GM19025 (cell line): Measurements from ENCODE around the gene HEATR9.
"Not testable (repeated sequence)": the region's sequence is repeated elsewhere in the genome, so short reads cannot be mapped to it uniquely, and the experiment has no call there.

Experiments
- ATAC-seq: cut with Tn5 transposase; IDR thresholded peaks from one replicate; pipeline ENCODE4 v1.9.1; 2021; ENCODE audit warnings: mild to moderate bottlenecking, low read depth, moderate library complexity; ENCODE audit not compliant: unreplicated experiment

The HEATR9 gene, protein sequence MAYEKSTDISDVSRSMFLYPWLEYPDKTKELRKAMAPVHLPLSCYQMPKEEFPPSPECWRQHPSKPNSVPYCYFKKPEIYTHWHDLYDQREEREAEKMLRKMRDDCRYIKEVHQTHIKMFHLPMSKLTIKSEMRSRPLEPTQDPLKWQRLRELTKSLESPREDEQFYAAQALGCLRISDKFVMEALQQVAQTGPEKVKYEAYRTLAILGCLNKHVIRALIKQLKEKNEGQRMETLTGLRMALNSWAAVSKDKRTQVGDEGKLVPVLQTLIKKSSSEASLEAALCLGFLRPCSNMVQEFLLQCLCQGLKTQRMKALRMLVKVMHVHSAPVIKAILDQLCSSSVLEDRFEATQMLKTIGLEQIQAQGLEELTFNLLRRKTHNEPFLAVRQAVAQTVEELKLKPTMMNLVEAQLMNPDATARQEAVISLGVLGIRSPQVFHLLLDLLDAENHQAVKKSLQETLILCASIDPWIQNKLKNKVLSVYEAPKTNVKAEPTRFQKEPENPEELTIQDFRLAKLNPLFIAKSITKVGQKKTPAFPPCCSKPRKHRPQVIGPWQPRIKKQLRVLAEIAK

DNA sequence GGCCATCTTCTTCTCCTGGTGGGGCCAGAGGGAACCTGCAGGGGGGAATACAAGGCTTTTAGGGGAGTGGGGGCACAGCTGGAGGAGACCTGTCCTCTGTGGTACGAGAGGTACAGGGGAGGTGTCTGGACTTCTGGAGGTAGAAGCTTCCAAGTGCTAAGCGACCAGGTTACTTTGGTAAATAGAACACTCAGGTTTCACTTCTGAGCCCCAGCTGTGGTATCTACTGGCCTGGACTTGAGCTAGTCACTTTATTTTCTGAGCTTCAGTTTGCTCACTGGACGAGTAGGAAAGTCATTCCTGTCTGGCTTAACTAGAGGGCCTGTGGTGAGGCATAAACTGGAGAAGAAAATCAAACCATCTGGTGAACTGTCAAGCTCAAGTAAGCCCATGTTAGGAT is at the start of gene HEATR9:
Gene HEATR9 (minus strand): TSS at position 155 of the 400 bp plus-strand sequence. CDS start 149 bp downstream, at position 6.
- no peak for ATAC-seq

DNA sequence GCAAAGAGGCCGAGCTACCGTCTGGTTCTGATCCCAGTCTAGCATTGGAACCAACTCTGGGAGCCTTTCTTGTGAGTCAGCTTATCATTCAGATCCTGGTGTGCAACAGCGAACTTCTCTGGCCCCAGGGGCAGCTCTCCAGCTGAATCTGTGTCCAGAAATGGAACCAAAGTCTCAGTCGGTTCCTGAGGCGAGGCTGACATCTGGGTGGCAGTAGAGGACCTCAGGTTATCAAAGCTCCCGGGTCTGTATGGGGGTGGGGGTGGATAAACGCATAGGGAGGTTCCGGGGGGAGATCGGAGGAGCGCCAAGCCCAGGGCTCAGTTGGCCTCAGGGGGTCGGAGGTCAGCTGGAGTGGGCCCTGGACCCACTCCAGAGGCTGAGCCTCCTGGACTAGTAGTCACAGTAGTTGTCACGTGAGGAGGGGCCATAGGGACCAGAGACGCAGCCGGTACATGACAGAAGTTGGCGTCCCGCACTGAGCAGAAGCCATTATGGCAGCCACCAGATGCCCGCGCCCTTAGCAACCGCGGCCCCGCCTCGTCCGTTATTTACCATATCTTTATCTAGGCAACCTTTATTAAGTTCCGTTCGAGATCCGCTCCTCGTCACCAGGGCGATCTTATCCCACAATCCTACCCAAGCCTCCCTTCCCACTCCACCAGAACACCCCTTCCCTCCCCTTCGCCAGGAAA is 49.0 kb upstream of the HEATR9 start:
- ATAC-seq: no peak

DNA sequence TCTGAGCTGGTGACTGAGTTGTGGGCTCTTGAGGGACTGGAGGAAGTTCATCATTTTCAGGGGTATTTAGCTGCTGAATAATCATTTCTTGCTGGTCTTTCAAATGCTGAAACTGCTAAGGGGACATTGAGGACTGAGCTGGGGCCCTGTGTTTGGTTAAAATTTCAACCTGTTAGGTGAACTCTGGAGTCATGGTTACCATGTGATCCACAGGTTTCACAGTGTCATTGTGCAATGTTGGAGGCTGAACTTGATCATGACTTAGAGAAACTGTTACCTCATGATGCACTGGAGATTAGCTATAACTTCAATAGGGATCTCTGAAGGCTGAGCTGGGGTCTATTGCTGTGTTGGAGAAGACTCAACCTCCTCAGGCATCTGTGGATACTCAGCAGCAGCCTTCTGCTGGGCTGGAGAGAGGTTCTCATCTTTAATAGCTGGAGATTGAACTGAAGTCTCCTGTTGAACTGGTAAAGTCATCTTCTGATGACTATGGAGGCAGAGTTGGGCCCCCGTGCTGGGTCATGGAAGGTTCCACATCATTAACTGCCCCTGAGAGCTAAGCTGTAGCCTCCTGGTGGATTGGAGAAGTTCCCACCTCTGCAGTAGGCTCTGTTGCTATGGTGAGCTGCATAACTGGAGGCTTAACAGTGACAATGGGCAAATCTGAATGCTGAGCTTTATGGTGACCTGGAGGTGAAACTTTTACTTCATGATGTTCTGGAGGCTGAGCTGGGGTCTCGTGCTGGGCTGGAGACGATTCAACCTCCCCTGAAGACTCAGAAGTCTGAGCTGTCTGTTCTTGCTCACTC is 46.7 kb upstream of the HEATR9 start:
- no peak for ATAC-seq

DNA sequence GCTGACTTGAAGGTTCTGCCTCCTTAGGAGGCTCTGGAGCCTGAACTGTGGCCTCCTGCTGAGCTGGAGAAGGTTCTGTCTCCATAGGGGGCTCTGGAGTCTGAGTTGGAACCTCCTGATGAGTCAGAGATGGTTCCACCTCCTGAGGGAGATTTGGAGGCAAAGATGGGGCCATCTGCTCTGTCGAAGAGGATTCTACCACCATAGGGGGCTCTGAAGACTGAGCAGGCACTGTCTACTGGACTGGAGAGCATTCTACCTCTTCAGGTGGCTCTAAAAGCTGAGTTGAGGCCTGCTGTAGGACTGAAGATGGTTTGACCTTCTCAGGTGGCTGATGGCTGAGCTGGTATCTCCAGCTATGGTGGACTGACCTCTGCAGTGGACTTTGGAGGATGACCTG is 45.7 kb upstream of the HEATR9 start:
- ATAC-seq: no peak

DNA sequence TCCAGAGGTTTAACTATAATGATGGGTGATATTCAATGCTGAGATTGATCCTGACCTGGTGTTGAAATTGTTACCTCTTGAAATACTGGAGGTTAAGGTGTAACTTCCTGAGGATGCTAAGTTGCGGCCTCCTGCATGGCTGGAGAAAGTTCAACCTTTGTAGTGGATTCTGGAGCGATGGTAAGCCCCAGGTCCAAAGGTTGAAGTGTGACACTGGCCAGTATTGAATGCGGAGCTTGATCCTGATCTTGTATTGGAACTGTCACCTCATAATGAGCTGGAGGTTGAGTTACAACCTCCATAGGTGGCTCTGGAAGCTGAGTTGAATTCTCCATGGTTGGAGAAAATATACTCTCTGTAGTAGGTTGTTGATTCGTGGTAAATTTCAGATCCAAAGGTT is 44.9 kb upstream of the HEATR9 start:
- no peak for ATAC-seq

DNA sequence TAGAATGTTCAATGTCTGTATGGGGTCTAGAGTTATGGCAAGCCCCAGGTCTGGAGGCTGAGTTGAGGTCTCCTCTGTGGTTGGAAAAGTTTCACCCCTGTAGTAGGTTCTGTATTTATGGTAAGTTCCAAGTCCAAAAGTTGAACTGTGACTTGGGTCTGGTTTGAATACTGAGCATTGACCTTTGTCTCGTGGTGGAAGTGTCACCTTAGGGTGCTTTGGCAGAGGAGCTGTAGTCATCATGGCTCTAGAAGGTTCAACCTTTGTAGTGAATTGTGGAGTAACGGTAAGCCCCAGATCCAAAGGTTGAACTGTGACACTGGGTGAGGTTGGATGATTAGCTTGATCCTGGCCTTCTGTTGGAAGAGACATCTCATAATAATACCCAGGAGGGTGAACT is 44.3 kb upstream of the HEATR9 start:
- ATAC-seq: no peak

DNA sequence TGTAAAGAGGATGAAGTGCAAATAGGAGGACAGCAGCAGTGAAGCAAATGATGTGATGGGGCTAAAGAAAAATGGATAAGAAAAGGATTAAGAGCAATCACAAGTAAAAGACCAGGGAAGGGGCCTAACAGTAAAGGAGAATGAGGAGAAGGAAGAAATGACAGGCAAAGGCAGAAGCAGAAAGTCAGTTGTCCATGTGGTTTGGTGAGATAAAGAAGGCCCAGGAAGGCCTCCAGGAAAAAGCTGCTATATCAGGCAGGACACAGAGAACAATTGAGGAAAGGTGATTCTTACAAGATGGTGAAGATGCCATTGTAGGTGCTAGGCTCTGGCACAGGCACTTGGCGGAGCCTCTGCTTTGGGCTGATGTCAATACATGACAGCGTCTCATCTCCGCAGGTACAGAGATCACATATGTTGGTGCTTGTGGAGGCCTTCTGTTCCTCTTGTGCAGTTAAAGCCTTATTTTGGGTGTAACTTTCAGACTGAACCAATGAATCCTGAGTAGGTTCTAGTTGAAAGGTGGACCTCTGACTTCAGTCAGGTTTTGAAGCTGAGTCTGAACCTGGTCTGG is 43.7 kb upstream of the HEATR9 start:
- no peak for ATAC-seq

DNA sequence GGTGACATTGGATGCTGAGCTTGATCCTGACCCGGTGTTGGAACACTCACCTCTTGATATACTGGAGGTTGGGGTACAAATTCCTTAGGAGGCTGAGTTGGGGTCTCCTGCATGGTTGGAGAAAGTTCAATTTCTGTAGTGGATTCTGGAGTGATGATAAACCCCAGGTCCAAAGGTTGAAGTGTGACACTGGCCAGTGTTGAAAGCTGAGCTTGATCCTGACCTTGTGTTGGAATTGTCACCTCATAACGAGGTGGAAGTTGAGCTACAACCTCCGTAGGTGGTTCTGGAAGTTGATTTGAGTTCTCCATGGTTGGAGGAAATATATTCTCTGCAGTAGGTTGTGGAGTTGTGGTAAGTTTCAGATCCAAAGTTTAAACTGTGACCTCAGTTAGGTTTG is 40.7 kb upstream of the HEATR9 start:
- no peak for ATAC-seq

DNA sequence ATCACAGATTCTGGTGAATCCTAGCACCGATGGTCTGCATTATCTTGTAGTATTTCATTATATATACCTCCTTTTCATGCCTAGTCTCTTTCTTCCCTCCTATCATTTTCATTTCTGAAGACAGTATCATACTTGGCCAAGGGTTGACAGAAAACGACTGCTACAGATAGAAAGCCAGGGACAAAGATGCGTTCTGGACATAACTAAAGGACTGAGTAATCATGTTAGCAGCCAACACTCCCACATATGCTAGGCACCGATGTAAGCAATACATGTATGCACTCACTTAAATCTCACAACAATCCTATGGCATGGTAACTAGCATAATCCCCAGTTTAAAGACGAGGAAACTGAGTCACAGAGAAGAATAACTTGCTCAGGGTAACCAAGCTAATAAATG is 39.0 kb upstream of the HEATR9 start:
- ATAC-seq: no peak

DNA sequence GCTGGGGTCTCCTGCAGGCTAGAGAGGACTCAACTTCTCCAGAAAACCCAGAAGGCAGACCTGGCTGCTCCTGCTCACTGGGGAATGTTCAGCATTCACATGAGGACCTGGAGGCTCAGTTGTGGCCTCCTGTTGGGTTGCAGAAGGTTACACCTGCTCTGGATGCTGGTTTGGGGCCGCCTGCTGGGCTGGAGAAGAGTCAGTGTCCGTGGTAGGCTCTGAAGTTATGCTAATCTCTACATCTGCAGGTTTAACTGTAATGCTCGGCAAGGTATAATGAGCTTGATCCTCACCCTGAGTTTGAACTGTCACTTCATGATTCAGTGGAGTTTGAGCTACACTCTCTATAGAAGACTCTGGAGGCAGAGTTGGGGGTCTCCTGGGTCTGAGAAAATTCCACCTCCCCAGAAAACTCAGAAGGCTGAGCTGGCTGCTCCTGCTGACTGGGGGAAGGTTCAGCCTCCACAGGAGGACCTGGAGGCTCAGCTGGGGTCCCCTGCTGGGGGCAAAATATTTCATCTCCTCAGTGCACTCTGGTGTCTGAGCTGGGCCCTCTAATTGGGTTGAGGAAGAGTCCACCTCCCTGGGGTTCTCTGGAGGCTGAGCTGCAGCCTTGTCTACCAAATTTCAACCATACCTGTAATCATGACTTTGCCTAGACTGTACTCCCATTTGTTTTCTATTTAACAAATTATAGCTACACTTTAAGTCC is 38.4 kb upstream of the HEATR9 start:
- no peak for ATAC-seq

DNA sequence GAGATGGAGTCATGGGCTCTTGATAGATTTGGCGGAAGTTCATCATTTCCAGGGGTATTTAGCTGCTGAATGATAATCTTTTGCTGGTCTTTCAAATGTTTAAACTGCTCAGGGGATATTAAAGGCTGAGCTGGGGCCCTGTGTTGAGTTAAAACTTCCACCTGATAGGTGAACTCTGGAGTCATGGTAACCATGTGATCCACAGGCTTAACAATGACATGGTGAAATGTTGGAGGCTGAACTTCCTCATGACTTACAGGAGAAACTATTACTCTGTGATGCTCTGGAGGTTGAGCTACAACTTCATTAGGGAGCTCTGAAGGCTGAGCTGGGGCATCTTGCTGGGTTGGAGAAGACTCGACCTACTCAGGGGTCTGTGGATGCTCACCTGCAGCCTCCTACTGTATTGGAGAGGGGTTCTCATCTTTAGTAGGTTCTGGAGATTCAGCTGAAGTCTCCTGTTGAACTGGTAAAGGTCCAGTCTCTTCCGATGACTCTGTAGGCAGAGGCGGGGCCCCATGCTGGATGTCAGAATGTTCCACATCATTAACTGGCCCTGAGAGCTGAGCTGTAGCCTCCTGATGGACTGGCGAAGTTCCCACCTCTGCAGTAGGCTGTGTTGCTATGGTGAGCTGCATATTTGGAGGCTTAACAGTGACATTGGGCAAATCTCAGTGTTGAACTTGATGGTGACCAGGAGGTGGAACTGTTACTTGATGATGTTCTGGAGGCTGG is 37.7 kb upstream of the HEATR9 start:
- no peak for ATAC-seq

DNA sequence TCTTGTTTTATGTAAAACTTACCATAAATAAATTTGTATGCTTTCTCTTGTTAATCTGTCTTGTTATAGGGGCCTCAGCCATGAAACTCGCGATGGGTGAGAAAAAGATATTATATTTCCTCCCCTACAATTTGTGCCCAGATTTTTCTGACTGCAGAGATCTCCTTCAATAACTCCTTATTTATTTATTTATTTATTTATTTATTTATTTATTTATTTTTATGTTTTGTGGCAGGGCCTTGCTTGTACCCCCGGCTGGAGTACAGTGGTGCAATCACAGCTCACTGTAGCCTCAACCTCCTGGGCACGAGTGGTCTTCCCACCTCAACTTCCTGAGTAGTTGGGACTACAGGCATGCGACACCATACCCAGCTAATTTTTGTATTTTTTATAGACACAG is 34.8 kb upstream of the HEATR9 start:
- ATAC-seq: no peak

DNA sequence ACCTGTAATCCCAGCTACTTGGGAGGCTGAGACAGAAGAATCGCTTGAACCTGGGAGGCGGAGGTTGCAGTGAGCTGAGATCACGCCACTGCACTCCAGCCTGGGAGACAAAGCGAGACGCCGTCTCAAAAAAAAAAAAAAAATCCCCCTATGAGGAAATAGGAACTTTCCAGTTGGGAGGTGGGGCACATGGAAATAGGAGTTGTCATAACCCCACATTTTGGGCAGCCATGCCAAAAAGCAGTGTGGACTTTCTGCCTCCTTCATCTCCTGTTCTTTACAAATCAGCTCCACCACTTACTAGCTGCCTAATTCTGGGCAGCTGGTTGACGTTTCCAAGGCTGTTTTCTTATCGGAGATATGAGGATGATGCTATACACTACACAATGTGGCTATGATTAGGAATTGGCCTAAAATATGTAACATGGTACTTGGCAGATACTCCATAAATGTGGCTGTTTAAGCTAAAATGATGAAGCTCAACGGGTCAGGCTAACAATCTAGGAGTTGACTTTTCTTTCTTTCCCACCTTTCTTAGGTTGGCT is 33.0 kb upstream of the HEATR9 start:
- no peak for ATAC-seq

DNA sequence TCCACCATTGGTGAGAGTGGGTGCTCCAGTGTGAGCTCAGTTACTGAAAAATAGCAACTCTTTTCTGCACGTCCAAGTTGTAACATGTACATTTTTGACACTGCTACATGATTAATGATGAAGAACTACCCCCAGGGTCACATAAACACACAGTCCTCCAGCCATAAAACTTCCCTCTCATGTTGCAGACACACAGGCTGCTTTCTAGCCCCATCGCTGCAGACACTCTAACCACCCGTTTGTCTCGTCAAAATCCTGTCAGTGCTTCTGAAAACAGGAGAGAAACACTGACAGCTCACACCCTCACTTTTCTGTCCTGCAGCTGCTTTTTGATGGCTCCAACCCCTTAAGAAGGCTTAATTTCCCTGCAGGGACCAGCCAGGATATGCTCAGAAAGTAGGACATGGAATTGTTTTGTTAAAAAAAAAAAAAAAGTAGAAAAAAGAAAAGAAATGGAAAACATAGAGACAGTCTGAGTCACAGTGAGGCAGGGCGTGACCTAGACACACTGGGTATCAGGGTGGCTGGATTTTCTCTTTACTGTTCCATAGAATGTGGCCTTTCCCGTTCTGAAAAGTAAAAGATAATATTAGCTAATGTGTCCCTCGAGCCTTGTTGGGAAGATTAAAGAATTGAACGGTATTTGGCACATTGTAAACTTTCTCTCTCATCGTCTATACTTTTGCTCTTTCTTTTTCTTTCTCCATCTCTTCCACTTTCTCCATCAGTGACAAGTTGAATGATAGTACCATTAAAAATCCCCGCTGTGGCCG is 32.2 kb upstream of the HEATR9 start:
- no peak for ATAC-seq

DNA sequence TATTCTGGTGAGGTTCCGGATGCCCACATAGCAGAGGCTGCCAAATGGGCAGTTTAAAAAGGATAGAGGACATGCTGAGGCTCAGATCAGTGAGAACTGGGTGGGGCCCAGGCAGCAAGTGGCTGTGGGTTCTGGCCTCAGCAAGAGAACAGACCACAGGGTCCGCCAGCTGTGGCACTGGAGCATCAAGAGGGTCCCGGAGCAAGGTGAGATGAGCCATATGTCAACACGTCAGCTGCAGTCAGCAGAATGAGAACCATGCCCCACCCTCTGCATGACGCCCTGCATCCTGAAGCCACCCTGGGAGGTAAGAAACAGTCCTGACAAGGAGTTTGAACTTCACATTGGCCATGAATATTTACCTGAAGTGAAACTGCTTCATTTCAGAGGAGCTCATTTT is 31.6 kb upstream of the HEATR9 start:
- no peak for ATAC-seq

DNA sequence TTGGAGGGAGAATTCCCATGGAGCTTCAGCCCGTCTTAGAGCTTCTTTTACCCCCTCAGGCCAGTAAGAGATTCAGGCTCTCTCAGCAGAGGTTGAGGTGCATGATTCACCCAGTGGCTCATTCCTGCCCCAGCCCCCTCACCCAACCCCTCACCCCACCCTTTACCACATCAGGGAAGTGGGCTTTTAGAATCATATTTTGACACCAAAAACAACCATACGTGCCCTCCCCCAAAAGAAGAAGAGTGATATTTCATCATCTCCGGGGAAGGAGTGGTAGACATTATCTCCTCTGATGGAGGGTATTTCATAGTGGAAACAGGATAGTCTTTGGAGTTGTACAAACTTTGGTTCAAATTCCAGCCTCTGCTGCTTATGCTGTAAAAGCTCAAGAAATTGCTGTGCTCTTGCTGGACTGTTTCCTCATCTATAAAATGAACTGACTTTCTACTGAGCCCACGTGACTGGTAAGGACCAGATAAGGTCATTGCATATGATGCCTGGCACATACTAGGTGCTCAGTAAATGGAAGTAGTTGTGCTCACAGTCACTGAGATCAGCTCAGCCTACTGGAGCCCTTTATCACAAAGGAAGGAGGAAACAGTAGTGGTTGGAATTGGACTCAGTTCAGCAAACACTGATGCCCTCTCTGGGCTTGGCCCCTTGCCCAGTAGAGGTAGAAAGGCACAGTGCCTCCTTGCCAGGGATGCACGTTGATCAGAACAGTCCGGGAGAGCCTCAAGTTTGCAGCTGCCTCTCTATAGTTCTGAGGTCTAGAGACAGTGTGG is 29.8 kb upstream of the HEATR9 start:
- no peak for ATAC-seq

DNA sequence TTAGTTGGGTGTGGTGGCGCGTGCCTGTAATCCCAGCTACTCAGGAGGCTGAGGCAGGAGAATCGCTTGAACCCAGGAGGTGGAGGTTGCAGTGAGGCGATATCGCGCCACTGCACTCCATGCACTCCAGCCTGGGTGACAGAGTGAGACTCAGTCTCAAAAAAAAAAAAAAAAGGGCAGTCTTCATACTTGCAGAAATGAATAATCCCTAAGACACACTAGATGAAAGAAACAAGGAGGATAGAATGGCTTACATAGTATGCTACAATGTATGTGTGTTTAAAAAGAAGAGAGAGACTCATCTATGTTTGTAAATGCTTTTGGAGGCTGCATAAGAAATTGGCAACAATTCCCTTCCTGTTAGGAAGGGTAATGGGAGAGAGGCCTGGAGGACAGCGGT is 29.1 kb upstream of the HEATR9 start:
- ATAC-seq: not testable (repeated sequence)
